Measurements from ENCODE around the gene DUSP7. TPM values are rescaled to one million over a fixed set of nuclear protein-coding genes. Genes with fewer than 3 reads are reported as not detected.

The DUSP7 gene
- total RNA-seq, 2 donors from 2014 or later = 2.6 to 3.3 TPM

- intact Hi-C loops (cut with DNase I) = no loop called here
- ATAC-seq = no peak
- Histone ChIP-seq H3K4me3 (no peak overlapping the region), H3K4me1 (no peaks in the 10 kb centered on the region), H3K27me3 (no peaks in the 10 kb centered on the region), H3K9me3 (no peaks in the 10 kb centered on the region), H3K27ac (no peak overlapping the region), H3K36me3 (replicated peaks in 1 of 2; ENCODE audit: insufficient read depth in 1 of 2, low read depth in 2 of 2) (no peaks in the 10 kb centered on the region)
- 60 to 90% methylated on average over 1 to 9 of the region's 9 CpGs for WGBS, 2 donors
- TF ChIP-seq POLR2A (IDR thresholded peaks at IDR 0.05) = no peak
- no peak for TF ChIP-seq CTCF (IDR thresholded peaks at IDR 0.05)
- no peak for DNase-seq
Measured at GRCh38 chr3:52084216-52084945, 28.0 kb upstream of the DUSP7 start.

GRCh38 chr3:52083556-52084087 lies 27.3 kb upstream of the DUSP7 start:
- DNase-seq (no peak), ATAC-seq (no peak)
- TF ChIP-seq CTCF (IDR thresholded peaks at IDR 0.05) = no peak
- no peak for TF ChIP-seq POLR2A (IDR thresholded peaks at IDR 0.05)
- Histone ChIP-seq H3K4me1 (no peaks in the 10 kb centered on the region), H3K36me3 (replicated peaks in 1 of 2; ENCODE audit: insufficient read depth in 1 of 2, low read depth in 2 of 2) (no peaks in the 10 kb centered on the region), H3K4me3 (no peak overlapping the region), H3K9me3 (no peaks in the 10 kb centered on the region), H3K27ac (no peak overlapping the region), H3K27me3 (no peaks in the 10 kb centered on the region)
- 86 to 87% methylated on average over 5 of the region's 5 CpGs for WGBS, 2 donors
- intact Hi-C loops (cut with DNase I) = no loop called here

GRCh38 chr3:52082951-52083350 lies 26.6 kb upstream of the DUSP7 start:
- Histone ChIP-seq H3K36me3 (replicated peaks in 1 of 2; ENCODE audit: insufficient read depth in 1 of 2, low read depth in 2 of 2) (no peaks in the 10 kb centered on the region), H3K27me3 (no peaks in the 10 kb centered on the region), H3K4me3 (no peak overlapping the region), H3K27ac (no peak overlapping the region), H3K4me1 (no peaks in the 10 kb centered on the region), H3K9me3 (no peaks in the 10 kb centered on the region)
- intact Hi-C loops (cut with DNase I) = no loop called here
- DNase-seq = no peak
- TF ChIP-seq POLR2A (IDR thresholded peaks at IDR 0.05) (no peak), CTCF (IDR thresholded peaks at IDR 0.05) (no peak)
- WGBS, 2 donors = 77 to 87% methylated on average over 6 to 8 of the region's 8 CpGs
- no peak for ATAC-seq

DNA sequence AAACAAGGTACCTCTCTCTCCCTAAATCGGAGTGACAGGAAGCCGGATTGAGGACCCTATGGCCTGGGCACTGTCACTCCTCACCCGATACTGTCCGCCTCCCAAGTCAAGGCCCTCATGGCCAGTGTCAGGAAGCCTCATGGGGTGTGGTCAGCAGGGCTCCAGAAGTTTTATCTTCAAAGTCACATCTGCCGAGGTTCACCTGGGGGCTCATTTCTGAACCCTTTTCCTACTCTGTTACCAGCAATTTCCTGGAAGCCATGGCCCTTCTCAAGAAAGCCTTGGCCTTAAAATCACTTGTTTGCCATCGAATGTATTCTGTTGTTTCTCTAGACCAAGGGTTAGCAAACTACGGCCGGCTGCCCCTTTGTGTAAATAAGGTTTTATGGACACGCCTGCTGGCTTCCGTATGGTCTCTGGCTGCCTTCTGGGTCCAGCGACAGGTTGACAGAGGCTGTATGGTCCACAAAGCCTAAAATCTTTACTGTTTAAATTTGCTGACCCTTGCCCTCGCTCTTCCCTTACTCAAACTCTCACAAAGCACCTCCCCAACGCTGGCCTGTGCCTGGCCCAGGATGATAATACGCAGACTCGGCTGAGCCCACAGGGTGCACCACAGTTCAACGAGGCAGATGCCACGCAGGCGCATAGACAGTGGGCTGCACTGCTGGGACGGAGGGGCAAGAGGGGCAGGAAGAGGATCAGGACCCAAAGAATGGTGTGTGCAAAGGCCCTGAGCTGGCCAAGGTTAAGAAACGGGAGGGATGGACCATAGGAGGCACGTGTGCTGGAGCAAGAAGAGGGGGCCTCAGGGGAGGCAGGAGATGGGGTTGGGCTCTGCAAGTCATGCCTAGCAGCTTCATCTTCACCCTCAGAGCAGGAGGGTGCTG lies 24.7 kb upstream of the DUSP7 start:
- TF ChIP-seq CTCF (IDR thresholded peaks at IDR 0.05) (no peak), POLR2A (IDR thresholded peaks at IDR 0.05) (no peak)
- Histone ChIP-seq H3K27me3 (no peaks in the 10 kb centered on the region), H3K9me3 (no peaks in the 10 kb centered on the region), H3K4me3 (no peak overlapping the region), H3K36me3 (replicated peaks in 1 of 2; ENCODE audit: insufficient read depth in 1 of 2, low read depth in 2 of 2) (no peaks in the 10 kb centered on the region), H3K4me1 (no peaks in the 10 kb centered on the region), H3K27ac (no peak overlapping the region)
- intact Hi-C loops (cut with DNase I) = no loop called here
- 83 to 84% methylated on average over 21 of the region's 21 CpGs for WGBS, 2 donors
- DNase-seq = no peak
- no peak for ATAC-seq

Measured in body of pancreas (tissue), 4 donors.